ENCODE results near the gene C11orf58.

C11orf58 gene

GRCh38 chr11:16800382-16800781, 61.9 kb downstream of the C11orf58 start:
- no peak for DNase-seq (ENCODE audit: low read depth)
- no peak for TF ChIP-seq CTCF (IDR thresholded peaks at IDR 0.05; ENCODE audit: control insufficient read depth, extremely low read depth, insufficient read depth)
- H3K4me3 ChIP-seq (ENCODE audit: low read depth, low read length) = no peak overlapping the region

DNA sequence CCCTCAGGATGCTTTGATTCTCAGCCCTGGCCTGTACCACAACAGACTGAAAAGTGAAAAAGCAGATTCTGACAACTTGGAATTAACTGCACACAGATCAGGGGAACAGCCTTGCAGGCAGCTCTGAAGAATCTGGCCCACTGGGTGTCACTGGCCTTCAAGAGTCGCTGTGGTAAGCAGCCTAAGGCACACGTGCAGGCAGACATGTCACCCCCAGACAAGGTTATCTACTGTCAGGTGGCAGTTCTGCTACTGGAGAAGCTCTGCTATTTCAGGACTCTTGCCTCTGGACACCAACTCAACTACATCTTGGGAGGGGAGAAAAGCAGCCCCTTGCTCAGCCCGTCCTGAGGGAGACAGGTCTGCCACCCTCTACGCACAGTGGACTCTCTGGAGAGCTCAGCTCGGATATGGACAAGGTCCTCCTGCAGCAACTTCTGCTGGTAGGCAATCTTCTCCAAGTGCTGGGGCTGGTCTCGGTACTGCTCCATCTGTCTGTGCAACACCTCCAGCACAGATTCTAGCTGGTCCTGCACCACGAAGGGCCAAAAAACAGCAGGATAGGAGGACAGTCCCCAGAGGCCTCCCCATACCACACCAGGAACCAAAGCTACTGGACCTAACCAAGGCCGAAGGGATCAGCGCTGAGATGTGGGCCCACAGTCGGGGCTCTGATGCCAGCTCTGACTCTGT, 63.0 kb downstream of the C11orf58 start:
- TF ChIP-seq CTCF (IDR thresholded peaks at IDR 0.05; ENCODE audit: control insufficient read depth, extremely low read depth, insufficient read depth) = no peak
- DNase-seq (ENCODE audit: low read depth) = no peak
- no peak overlapping the region for H3K4me3 ChIP-seq (ENCODE audit: low read depth, low read length)

DNA sequence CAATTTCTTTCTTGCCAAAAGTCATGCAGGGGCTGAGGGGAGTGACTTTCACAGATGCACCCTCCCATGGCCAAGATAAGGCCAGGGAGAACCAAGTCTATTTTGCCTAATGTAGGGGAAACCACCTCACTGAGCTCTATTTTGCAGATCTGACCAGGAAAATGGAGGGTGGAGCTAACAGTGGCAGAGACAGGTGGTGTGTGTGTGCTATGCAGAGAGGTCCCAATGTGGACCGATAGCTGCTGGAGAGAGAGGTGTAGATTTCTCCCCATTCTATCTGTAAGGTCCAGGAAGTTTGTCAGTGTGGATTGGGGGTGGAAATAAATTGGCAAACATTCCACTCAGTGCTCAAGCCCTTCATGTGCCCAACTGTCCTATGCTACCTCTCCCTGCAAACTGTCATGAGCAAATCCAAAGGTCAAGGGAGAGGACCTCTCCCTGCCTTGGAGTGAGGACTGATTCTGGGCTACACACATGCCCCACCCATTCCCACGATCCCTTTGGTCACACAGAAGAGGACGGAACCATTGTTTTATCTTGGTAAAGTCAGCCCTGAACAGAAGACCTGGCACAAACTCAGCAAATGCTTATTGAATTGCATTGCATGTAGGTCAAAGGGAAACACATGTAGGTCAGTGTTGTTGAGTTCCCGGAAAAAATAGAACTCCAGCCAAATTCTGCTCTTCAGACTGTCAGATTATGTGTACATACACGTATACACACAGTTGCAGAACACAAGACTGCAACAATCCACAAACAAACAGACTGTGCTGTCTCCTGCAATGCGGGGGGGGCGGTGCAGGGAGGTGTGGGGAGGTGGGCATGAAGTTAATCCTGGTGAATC, 65.9 kb downstream of the C11orf58 start:
- no peak for TF ChIP-seq CTCF (IDR thresholded peaks at IDR 0.05; ENCODE audit: control insufficient read depth, extremely low read depth, insufficient read depth)

DNA sequence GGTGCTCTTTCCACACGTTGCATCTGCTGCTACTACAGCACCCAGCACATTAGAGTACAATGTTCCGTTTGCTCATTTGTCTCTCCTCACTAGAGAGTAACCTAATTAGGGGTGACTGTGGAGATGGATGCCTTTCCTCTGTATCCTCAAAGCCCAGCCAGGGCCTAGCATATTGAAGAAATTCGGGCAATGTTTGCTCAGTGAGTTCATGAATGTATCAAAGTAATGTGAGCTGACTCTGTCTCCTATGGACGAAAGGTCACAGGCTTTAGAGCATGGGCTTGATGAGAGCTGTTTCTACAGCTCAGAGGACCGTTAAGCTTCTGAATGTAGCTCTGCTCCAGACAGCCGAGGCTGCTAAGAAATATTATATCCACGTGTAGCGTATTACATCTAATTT, 67.5 kb downstream of the C11orf58 start:
- no peak overlapping the region for H3K4me3 ChIP-seq (ENCODE audit: low read depth, low read length)
- no peak for TF ChIP-seq CTCF (IDR thresholded peaks at IDR 0.05; ENCODE audit: control insufficient read depth, extremely low read depth, insufficient read depth)
- DNase-seq (ENCODE audit: low read depth) = no peak

More for the DNA sequence above, 65.9 kb downstream of the C11orf58 start:
- peak; percentile 74 for DNase-seq (ENCODE audit: low read depth)
- no peak overlapping the region for H3K4me3 ChIP-seq (ENCODE audit: low read depth, low read length)

GRCh38 chr11:16806791-16807190, 68.3 kb downstream of the C11orf58 start:
- no peak for TF ChIP-seq CTCF (IDR thresholded peaks at IDR 0.05; ENCODE audit: control insufficient read depth, extremely low read depth, insufficient read depth)
- no peak overlapping the region for H3K4me3 ChIP-seq (ENCODE audit: low read depth, low read length)
- no peak for DNase-seq (ENCODE audit: low read depth)

GRCh38 chr11:16807306-16807705, 68.9 kb downstream of the C11orf58 start:
- TF ChIP-seq CTCF (IDR thresholded peaks at IDR 0.05; ENCODE audit: control insufficient read depth, extremely low read depth, insufficient read depth) = no peak
- no peak for DNase-seq (ENCODE audit: low read depth)
- no peak overlapping the region for H3K4me3 ChIP-seq (ENCODE audit: low read depth, low read length)

Data from LNCaP clone FGC (cell line).